ENCODE data around the gene DCBLD2.

DNA sequence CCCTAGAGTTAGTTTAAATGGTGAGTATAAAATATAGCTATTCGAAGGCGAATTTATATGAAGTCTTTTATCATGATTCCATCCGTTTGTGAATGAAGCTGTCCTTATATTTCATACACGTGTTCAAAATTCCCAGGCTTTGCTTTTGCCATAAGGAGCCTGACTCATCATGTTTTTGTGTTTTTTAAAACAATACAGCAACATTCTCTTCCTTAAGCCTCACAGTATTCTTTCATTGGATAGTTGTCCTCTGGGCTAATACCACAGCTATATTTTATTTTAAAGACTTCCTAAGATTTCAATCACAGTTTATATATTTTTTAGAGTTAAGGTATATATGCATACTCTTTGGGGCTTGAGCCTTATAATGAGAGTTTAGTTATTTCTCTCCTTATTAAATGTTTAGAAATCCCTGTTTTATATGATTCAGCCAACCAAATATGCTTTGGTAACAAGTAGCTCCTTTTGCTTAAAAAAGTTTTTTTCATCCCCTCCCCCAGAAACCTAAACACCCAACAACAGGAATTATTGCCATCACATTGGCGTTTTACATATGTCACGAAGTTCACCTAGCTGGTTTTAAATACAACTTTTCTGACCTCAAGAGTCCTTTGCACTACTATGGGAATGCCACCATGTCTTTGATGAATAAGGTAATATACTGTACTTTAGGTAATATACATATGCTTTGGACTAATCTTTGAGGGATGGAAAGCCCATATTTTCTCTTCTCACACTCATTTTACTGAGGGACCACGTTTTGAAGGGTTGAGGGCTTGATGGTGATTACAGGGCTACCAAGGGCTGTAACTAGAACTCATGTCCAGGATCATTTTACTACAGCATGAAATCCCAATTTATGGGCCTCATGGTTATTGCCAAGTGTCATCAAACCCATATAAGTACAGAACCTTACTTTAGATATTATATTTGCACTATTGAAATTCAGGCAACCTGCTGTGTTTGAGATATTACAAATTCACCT is 109.9 kb downstream of the DCBLD2 start:
- TF ChIP-seq EP300 (IDR thresholded peaks at IDR 0.05) (no peak), POLR2A (IDR thresholded peaks at IDR 0.05) (no peak)

Data from suprapubic skin (tissue), 2 donors.